Left lung (tissue), 10 donors: Measurements from ENCODE around the gene IARS2. TPM values are rescaled to one million over a fixed set of nuclear protein-coding genes. Genes with fewer than 3 reads are reported as not detected.
"Not testable (repeated sequence)": the region's sequence is repeated elsewhere in the genome, so short reads cannot be mapped to it uniquely, and the experiment has no call there.

Experiments
- ATAC-seq: fragments of 200-7000 bp; cut with Tn5 transposase; one replicate; pipeline ENCODE4 v1.9.1; 2020; ENCODE audit warnings: moderate library complexity
- DNase-seq, 4 donors: peaks; one replicate each; pipeline ENCODE4 v3.0.0-alpha.2; 2013 to 2020
- H3K27ac ChIP-seq, 2 donors: fragments of 200-600 bp; sonication (generic) in 1 of 2; one replicate each; pipeline versions ENCODE4 v1.5.0 to v1.8.0; 2020 to 2021
- H3K27me3 ChIP-seq, 2 donors: fragments of 200-600 bp; sonication (generic) in 1 of 2; one replicate each; pipeline versions ENCODE4 v1.5.0 to v1.8.0; 2020 to 2021
- H3K36me3 ChIP-seq, 2 donors: fragments of 200-600 bp; sonication (generic) in 1 of 2; one replicate each; pipeline versions ENCODE4 v1.5.0 to v1.8.0; 2020 to 2021
- H3K4me1 ChIP-seq, 2 donors: fragments of 200-600 bp; one replicate each; pipeline ENCODE4 v1.8.0; 2021
- H3K4me3 ChIP-seq, 2 donors: fragments of 200-600 bp; sonication (generic) in 1 of 2; one replicate each; pipeline versions ENCODE4 v1.5.0 to v1.8.0; 2020 to 2021; ENCODE audit warnings: mild to moderate bottlenecking in 1 of 2
- H3K9me3 ChIP-seq, 2 donors: fragments of 200-600 bp; sonication (generic) in 1 of 2; one replicate each; pipeline versions ENCODE4 v1.5.0 to v1.8.0; 2020 to 2021
- CTCF ChIP-seq, 2 donors: fragments of 200-600 bp; sonication (generic) in 1 of 2; IDR thresholded peaks; one replicate each; pipeline versions ENCODE4 v1.5.0 to v1.8.0; 2021; ENCODE audit warnings: antibody characterized with exemption in 2 of 2
- intact Hi-C, 2 donors: fragments of 100-400 bp; cut with DNase I; formaldehyde crosslinking; loops; one replicate each; pipeline versions ENCODE4 v1.11.2 to v1.14.2; 2022
- polyA plus RNA-seq, 6 donors: library from polyadenylated mRNA; unstranded; fragments of 120-200 nt; gene quantifications; one replicate each; pipeline ENCODE4 v1.2.1, GENCODE V29; 2013; ENCODE audit not compliant: insufficient read length in 6 of 6
- total RNA-seq, 2 donors: library from RNA; stranded (reverse); fragmentation: NEBNext Ultra II Directional; extraction: Animal tissue kit (Norgen Biotek cat#: 25700); gene quantifications; one replicate each; pipeline ENCODE4 v1.2.1, GENCODE V29; 2021
- donor health status: DM: no; HTN: yes; CAD: no.
- donor health status: DM: no; HTN: no; CAD: no.

Gene IARS2
- total and polyA plus RNA-seq, 8 donors = 60.3 to 86.3 (median 72.9) TPM

- peaks cover 0 to 88% of the 10 kb centered on the region in 2 donors for H3K36me3 ChIP-seq
- no peak for ATAC-seq
- intact Hi-C loops = no loop called here
Observed at GRCh38 chr1:220156620-220157146, 62.8 kb downstream of the IARS2 start.

GRCh38 chr1:220157738-220158137 is 63.8 kb downstream of the IARS2 start:
- no peak overlapping the region for H3K4me3 ChIP-seq
- peaks cover 0 to 82% of the 10 kb centered on the region in 2 donors for H3K36me3 ChIP-seq
- H3K27ac ChIP-seq = no peak overlapping the region
- TF ChIP-seq CTCF (IDR thresholded peaks at IDR 0.05) = no peak
- intact Hi-C loops = no loop called here
- ATAC-seq (no peak), DNase-seq (no peak)
- H3K9me3 ChIP-seq = no peaks in the 10 kb centered on the region
- no peaks in the 10 kb centered on the region for H3K27me3 ChIP-seq
- no peaks in the 10 kb centered on the region for H3K4me1 ChIP-seq

More at GRCh38 chr1:220156620-220157146, 62.8 kb downstream of the IARS2 start:
- H3K4me1 ChIP-seq = no peaks in the 10 kb centered on the region
- H3K4me3 ChIP-seq = no peak overlapping the region
- no peaks in the 10 kb centered on the region for H3K27me3 ChIP-seq
- no peaks in the 10 kb centered on the region for H3K9me3 ChIP-seq
- no peak for TF ChIP-seq CTCF (IDR thresholded peaks at IDR 0.05)
- H3K27ac ChIP-seq = no peak overlapping the region
- DNase-seq = no peak

- H3K27ac ChIP-seq, H3K27me3 ChIP-seq, H3K4me1 ChIP-seq, ATAC-seq, H3K9me3 ChIP-seq, H3K4me3 ChIP-seq, DNase-seq, intact Hi-C loops: not testable (repeated sequence)
- peaks cover 0 to 74% of the 10 kb centered on the region in 2 donors for H3K36me3 ChIP-seq
Observed at GRCh38 chr1:220158530-220158929, 64.6 kb downstream of the IARS2 start.

- intact Hi-C loops = no loop called here
- no peak overlapping the region for H3K27ac ChIP-seq
- no peaks in the 10 kb centered on the region for H3K9me3 ChIP-seq
- ATAC-seq = no peak
- no peak for DNase-seq
- H3K27me3 ChIP-seq = no peaks in the 10 kb centered on the region
- H3K4me1 ChIP-seq = no peaks in the 10 kb centered on the region
- TF ChIP-seq CTCF (IDR thresholded peaks at IDR 0.05) = no peak
- no peak overlapping the region for H3K4me3 ChIP-seq
- H3K36me3 ChIP-seq = peaks cover 0 to 73% of the 10 kb centered on the region in 2 donors
Observed at GRCh38 chr1:220159041-220159440, 65.1 kb downstream of the IARS2 start.

- Histone ChIP-seq H3K27ac (no peak overlapping the region), H3K27me3 (no peaks in the 10 kb centered on the region), H3K4me3 (no peak overlapping the region), H3K36me3 (peaks cover 0 to 71% of the 10 kb centered on the region in 2 donors), H3K9me3 (no peaks in the 10 kb centered on the region), H3K4me1 (no peaks in the 10 kb centered on the region)
- no peak for DNase-seq
- intact Hi-C loops = no loop called here
- TF ChIP-seq CTCF (IDR thresholded peaks at IDR 0.05) = no peak
- peak; percentile 52 for ATAC-seq
Observed at GRCh38 chr1:220160027-220160426, 66.1 kb downstream of the IARS2 start.

GRCh38 chr1:220164116-220164515 is 70.2 kb downstream of the IARS2 start:
- Histone ChIP-seq H3K4me3 (no peak overlapping the region), H3K4me1 (no peaks in the 10 kb centered on the region), H3K27me3 (no peaks in the 10 kb centered on the region), H3K36me3 (peaks cover 0 to 67% of the 10 kb centered on the region in 2 donors), H3K9me3 (no peaks in the 10 kb centered on the region), H3K27ac (no peak overlapping the region)
- ATAC-seq = no peak
- TF ChIP-seq CTCF (IDR thresholded peaks at IDR 0.05) = no peak
- intact Hi-C loops = no loop called here
- DNase-seq = no peak
